ENCODE results near the gene OR10D3. TPM values are rescaled to one million over a fixed set of nuclear protein-coding genes. Genes with fewer than 3 reads are reported as not detected.

The OR10D3 gene
- polyA plus RNA-seq, 1 of the 3 experiments (the other 2 are of a cell fraction) = not detected

DNA sequence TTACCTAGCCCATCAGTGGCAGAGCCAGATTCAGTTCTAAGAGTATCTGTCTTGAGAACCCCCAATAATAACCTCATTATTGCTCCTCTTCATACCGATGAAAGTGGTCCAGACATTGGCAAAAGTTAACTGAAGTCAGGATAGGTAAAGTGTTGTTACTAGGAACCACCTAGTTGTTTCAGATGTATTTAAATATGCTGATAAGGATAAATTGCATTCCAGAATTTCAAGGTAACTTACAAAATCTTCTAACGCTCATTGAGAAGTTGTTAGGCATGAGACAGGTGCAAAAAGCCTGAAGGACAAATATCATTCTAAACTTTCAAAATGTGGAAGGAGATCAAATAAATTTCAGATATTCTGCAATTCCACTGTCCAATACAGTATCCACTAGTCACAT lies 40.1 kb upstream of the OR10D3 start:
- no peak overlapping the region for H3K4me2 ChIP-seq

GRCh38 chr11:124147951-124148350 lies 35.2 kb upstream of the OR10D3 start:
- no peak overlapping the region for H3K9ac ChIP-seq
- whole genome bisulfite sequencing (ENCODE audit: low lambda C conversion rate) = 28% methylated on average over 2 of the region's 2 CpGs
- no peaks in the 10 kb centered on the region for H3K27me3 ChIP-seq (ENCODE audit: insufficient read depth)
- H3K4me3 ChIP-seq (ENCODE audit: low read depth in 2 of 2, low read length in 1 of 2) = no peak overlapping the region
- no peak for DNase-seq
- no peaks in the 10 kb centered on the region for H3K9me2 ChIP-seq
- POLR2A ChIA-PET = no interaction called here
- no peaks in the 10 kb centered on the region for H3K9me3 ChIP-seq
- CTCF ChIA-PET = interaction anchor here (1.2 kb wide), 1 partner anchor 41 kb away, joined by 3 read pairs; no protein-coding TSS in a partner anchor
- H3F3A ChIP-seq (replicated peaks; ENCODE audit: insufficient read depth) = no peaks in the 10 kb centered on the region
- H3K4me2 ChIP-seq = no peak overlapping the region
- no peaks in the 10 kb centered on the region for H3K36me3 ChIP-seq (replicated peaks in 1 of 2; ENCODE audit: control insufficient read depth in 1 of 2, insufficient read depth in 2 of 2, low read length in 1 of 2)
- no peak overlapping the region for H2AFZ ChIP-seq (ENCODE audit: low read depth)
- H3K4me1 ChIP-seq (ENCODE audit: control insufficient read depth in 1 of 2, insufficient read depth in 2 of 2, low read depth in 1 of 2, low read length in 1 of 2) = no peaks in the 10 kb centered on the region
- TF ChIP-seq, protein P1, sequence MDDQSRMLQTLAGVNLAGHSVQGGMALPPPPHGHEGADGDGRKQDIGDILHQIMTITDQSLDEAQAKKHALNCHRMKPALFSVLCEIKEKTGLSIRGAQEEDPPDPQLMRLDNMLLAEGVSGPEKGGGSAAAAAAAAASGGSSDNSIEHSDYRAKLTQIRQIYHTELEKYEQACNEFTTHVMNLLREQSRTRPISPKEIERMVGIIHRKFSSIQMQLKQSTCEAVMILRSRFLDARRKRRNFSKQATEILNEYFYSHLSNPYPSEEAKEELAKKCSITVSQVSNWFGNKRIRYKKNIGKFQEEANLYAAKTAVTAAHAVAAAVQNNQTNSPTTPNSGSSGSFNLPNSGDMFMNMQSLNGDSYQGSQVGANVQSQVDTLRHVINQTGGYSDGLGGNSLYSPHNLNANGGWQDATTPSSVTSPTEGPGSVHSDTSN (IDR thresholded peaks at IDR 0.05) = no peak
- TF ChIP-seq NRF1 (IDR thresholded peaks at IDR 0.05; ENCODE audit: low read depth, low read length) (no peak), MXI1 (IDR thresholded peaks at IDR 0.05; ENCODE audit: low read depth, low read length) (no peak), EP300 (IDR thresholded peaks at IDR 0.05; ENCODE audit: borderline replicate concordance in 1 of 2, low read depth in 1 of 2, low read length in 1 of 2) (no peak), YY1 (IDR thresholded peaks at IDR 0.05; ENCODE audit: low read depth) (no peak), TCF12 (IDR thresholded peaks at IDR 0.05) (no peak), USF2 (IDR thresholded peaks at IDR 0.05; ENCODE audit: borderline replicate concordance, low read depth, low read length) (no peak), FOSL2 (IDR thresholded peaks at IDR 0.05; ENCODE audit: borderline replicate concordance, low read depth) (no peak), JUND (IDR thresholded peaks at IDR 0.05) (no peak), RXRA (IDR thresholded peaks at IDR 0.05; ENCODE audit: borderline replicate concordance, low read depth) (no peak)
- TF ChIP-seq, protein P2, sequence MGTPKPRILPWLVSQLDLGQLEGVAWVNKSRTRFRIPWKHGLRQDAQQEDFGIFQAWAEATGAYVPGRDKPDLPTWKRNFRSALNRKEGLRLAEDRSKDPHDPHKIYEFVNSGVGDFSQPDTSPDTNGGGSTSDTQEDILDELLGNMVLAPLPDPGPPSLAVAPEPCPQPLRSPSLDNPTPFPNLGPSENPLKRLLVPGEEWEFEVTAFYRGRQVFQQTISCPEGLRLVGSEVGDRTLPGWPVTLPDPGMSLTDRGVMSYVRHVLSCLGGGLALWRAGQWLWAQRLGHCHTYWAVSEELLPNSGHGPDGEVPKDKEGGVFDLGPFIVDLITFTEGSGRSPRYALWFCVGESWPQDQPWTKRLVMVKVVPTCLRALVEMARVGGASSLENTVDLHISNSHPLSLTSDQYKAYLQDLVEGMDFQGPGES (IDR thresholded peaks at IDR 0.05; ENCODE audit: low read depth, low read length) = no peak
- H3K79me2 ChIP-seq (ENCODE audit: insufficient read depth) = no peaks in the 10 kb centered on the region
- H3K27ac ChIP-seq (ENCODE audit: low read depth in 2 of 2, low read length in 1 of 2) = no peak overlapping the region
- no peaks in the 10 kb centered on the region for H4K20me1 ChIP-seq (ENCODE audit: insufficient read depth)

More for the DNA sequence above, 40.1 kb upstream of the OR10D3 start:
- Histone ChIP-seq H4K20me1 (ENCODE audit: insufficient read depth) (no peaks in the 10 kb centered on the region), H3K4me1 (ENCODE audit: control insufficient read depth in 1 of 2, insufficient read depth in 2 of 2, low read depth in 1 of 2, low read length in 1 of 2) (no peaks in the 10 kb centered on the region), H3K9me3 (no peaks in the 10 kb centered on the region), H3K36me3 (replicated peaks in 1 of 2; ENCODE audit: control insufficient read depth in 1 of 2, insufficient read depth in 2 of 2, low read length in 1 of 2) (no peaks in the 10 kb centered on the region), H3K4me3 (ENCODE audit: low read depth in 2 of 2, low read length in 1 of 2) (no peak overlapping the region), H3K9ac (no peak overlapping the region), H3K27ac (ENCODE audit: low read depth in 2 of 2, low read length in 1 of 2) (no peak overlapping the region), H3K27me3 (ENCODE audit: insufficient read depth) (no peaks in the 10 kb centered on the region), H2AFZ (ENCODE audit: low read depth) (no peak overlapping the region), H3K79me2 (ENCODE audit: insufficient read depth) (no peaks in the 10 kb centered on the region), H3K9me2 (no peaks in the 10 kb centered on the region), H3F3A (replicated peaks; ENCODE audit: insufficient read depth) (no peaks in the 10 kb centered on the region)
- POLR2A ChIA-PET = no interaction called here
- CTCF ChIA-PET = no interaction called here
- 50% methylated on average over 2 of the region's 2 CpGs for WGBS (ENCODE audit: low lambda C conversion rate)
- DNase-seq = no peak
- TF ChIP-seq RCOR1 (IDR thresholded peaks at IDR 0.05; ENCODE audit: low read length) = no peak
- no peak for TF ChIP-seq GABPA (IDR thresholded peaks at IDR 0.05; ENCODE audit: low read depth)
- no peak for TF ChIP-seq CHD2 (IDR thresholded peaks at IDR 0.05; ENCODE audit: low read length, partially characterized antibody)
- TF ChIP-seq JUND (IDR thresholded peaks at IDR 0.05) = no peak
- TF ChIP-seq, protein P3, sequence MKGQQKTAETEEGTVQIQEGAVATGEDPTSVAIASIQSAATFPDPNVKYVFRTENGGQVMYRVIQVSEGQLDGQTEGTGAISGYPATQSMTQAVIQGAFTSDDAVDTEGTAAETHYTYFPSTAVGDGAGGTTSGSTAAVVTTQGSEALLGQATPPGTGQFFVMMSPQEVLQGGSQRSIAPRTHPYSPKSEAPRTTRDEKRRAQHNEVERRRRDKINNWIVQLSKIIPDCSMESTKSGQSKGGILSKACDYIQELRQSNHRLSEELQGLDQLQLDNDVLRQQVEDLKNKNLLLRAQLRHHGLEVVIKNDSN (IDR thresholded peaks at IDR 0.05; ENCODE audit: borderline replicate concordance, low read depth) = no peak
- TF ChIP-seq, protein P2 (IDR thresholded peaks at IDR 0.05; ENCODE audit: low read depth, low read length) = no peak

All from SK-N-SH (cell line).